Fibroblast of the aortic adventitia (primary cell): ENCODE results near the gene ZSCAN16. TPM values are rescaled to one million over a fixed set of nuclear protein-coding genes. Genes with fewer than 3 reads are reported as not detected.

Source experiments
- DNase-seq: peaks from one replicate; pipeline ENCODE4 v3.0.0-alpha.2; 2010; ENCODE audit warnings: low read depth
- H3K4me3 ChIP-seq: 2 replicates; pipeline ENCODE4 v1.5.1; 2011; ENCODE audit warnings: low read depth, mild to moderate bottlenecking, control low read depth, low read length, moderate library complexity
- CTCF ChIP-seq: IDR thresholded peaks from 2 replicates; pipeline ENCODE4 v1.5.1; 2011; ENCODE audit warnings: mild to moderate bottlenecking, low read length, control low read depth, inconsistent platforms; ENCODE audit not compliant: insufficient read depth
- total RNA-seq: library from RNA; depleted of rRNA; stranded (reverse); fragments of >200 nt; gene quantifications from 2 replicates; pipeline ENCODE4 v1.2.3, GENCODE V29; 2012; ENCODE audit warnings: low replicate concordance

ZSCAN16 gene
- total RNA-seq, 1 donor, result 4.2 TPM

GRCh38 chr6:28167926-28168325, 43.5 kb downstream of the ZSCAN16 start:
- no peak for DNase-seq
- TF ChIP-seq CTCF, result no peak
- H3K4me3 ChIP-seq, result no peak overlapping the region

DNA sequence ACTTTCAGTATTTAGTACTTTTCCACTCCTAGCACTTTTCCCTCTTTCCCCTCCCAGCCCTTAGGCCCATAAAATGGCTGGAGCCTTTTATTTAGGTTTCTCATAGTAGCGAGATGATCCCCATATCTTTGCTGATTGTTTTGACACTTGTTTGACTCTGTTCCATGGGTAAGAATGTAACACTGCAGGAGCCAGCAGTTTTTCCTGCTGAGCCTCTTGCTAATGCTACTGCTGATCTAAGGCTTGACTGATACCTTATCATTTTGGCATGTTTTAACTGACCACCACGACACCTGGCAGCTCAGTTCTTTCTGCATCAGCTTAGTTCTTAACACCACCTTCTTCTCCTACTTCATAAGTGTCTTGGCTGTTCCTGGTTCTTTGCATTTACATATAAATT, 46.9 kb downstream of the ZSCAN16 start:
- no peak for DNase-seq

DNA sequence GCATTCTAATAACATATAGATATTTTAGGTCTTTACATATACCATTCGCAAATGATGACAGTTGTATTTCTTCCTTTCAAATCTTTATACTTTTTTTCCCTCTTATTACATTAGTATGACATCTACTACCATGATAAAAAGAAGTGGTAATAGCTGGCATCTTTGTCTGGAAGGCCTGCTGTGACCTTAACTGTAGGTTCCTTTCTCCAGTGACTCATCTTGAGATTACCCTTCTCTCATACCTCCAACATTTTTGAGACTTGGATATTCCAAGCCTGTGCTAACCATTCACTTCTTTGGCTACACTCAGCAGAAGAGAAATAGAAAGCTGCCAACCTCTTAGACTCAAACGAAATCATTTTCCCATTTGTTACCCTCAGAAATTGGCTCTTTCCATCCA, 47.6 kb downstream of the ZSCAN16 start:
- no peak for DNase-seq
- no peak overlapping the region for H3K4me3 ChIP-seq
- no peak for TF ChIP-seq CTCF

More for the DNA sequence above, 46.9 kb downstream of the ZSCAN16 start:
- TF ChIP-seq CTCF, result no peak
- no peak overlapping the region for H3K4me3 ChIP-seq

DNA sequence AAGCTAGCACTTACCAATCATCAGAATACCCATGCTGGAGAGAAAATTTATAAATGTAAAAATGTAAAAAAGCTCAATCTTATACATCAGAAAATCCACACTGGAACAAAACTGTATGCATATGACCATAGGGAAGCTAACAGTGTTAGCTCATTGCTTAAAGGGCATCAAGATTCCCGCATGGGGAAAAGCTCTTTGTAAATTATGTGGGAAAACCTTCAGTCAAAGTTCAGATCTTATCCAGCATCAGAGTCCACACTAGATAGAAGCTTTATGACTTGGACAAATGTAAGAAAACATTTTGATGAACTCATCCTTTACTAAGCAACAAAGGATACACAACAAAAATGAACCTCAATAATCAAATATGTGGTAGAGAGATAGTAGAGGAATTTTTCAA, 52.0 kb downstream of the ZSCAN16 start:
- no peak for TF ChIP-seq CTCF
- no peak for DNase-seq
- no peak overlapping the region for H3K4me3 ChIP-seq

Other genes with a start within 250 kb of the ZSCAN16 start
- not detected in 2 replicates for gene OR2B2, start 212.2 kb upstream of the ZSCAN16 start, total RNA-seq
- gene OR2B6, start 167.4 kb upstream of the ZSCAN16 start, total RNA-seq, result not detected in 2 replicates
- 0.45 and 0.65 TPM in 2 replicates for gene ZNF165, start 44.0 kb upstream of the ZSCAN16 start, total RNA-seq
- 16.4 and 21.2 TPM in 2 replicates for gene ZKSCAN8, start 17.3 kb downstream of the ZSCAN16 start, total RNA-seq
- 10.8 and 12.2 TPM in 2 replicates for gene ZSCAN9, start 100.7 kb downstream of the ZSCAN16 start, total RNA-seq
- gene ZKSCAN4, start 127.7 kb downstream of the ZSCAN16 start, total RNA-seq, result 5.9 and 8.3 TPM in 2 replicates
- 1.3 and 1.9 TPM in 2 replicates for gene NKAPL, start 134.7 kb downstream of the ZSCAN16 start, total RNA-seq
- 8.7 and 20.8 TPM in 2 replicates for gene ZSCAN26, start 142.5 kb downstream of the ZSCAN16 start, total RNA-seq
- 7.7 and 8.1 TPM in 2 replicates for gene PGBD1, start 157.0 kb downstream of the ZSCAN16 start, total RNA-seq
- gene ZSCAN31, start 211.5 kb downstream of the ZSCAN16 start, total RNA-seq, result 13.9 and 31.2 TPM in 2 replicates
- 2.6 and 3.6 TPM in 2 replicates for gene ZKSCAN3, start 225.3 kb downstream of the ZSCAN16 start, total RNA-seq